DOHH2 (cell line): ENCODE data around the gene HORMAD1.

Experiments used
- EZH2phosphoT487 ChIP-seq: fragments of 200-600 bp; sonication (generic); IDR thresholded peaks from 2 replicates; pipeline ENCODE4 v1.6.1; 2017; ENCODE audit warnings: borderline replicate concordance, mild to moderate bottlenecking, antibody characterized with exemption, low read length, moderate library complexity, mixed read lengths
- TF ChIP-seq, protein P1 (sequence below): fragments of 200-600 bp; sonication (generic); IDR thresholded peaks from one replicate; pipeline ENCODE4 v1.5.1; 2014; ENCODE audit warnings: antibody characterized with exemption, mild to moderate bottlenecking, low read depth, low read length; ENCODE audit not compliant: poor library complexity, severe bottlenecking

DNA sequence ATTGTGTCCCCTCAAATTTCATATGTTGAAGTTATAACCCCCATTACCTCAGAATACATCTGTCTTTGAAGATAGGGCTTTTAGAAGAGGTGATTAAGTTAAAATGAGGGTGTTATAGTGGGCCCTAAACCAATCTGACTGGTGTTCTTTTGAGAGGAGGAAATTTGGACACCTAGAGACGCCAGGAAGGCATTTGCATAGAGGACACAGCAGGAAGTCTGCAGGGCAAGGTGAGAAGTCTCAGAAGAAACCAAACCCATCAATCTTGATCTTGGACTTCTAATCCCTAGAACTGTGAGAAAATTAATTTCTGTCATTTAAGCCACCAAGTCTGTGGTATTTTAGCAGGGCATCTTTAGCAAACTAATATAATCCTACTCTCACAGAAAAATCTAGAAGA is 36.8 kb downstream of the HORMAD1 start:
- TF ChIP-seq, protein P1, sequence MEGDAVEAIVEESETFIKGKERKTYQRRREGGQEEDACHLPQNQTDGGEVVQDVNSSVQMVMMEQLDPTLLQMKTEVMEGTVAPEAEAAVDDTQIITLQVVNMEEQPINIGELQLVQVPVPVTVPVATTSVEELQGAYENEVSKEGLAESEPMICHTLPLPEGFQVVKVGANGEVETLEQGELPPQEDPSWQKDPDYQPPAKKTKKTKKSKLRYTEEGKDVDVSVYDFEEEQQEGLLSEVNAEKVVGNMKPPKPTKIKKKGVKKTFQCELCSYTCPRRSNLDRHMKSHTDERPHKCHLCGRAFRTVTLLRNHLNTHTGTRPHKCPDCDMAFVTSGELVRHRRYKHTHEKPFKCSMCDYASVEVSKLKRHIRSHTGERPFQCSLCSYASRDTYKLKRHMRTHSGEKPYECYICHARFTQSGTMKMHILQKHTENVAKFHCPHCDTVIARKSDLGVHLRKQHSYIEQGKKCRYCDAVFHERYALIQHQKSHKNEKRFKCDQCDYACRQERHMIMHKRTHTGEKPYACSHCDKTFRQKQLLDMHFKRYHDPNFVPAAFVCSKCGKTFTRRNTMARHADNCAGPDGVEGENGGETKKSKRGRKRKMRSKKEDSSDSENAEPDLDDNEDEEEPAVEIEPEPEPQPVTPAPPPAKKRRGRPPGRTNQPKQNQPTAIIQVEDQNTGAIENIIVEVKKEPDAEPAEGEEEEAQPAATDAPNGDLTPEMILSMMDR = no peak
- no peak for TF ChIP-seq EZH2phosphoT487
